SK-N-SH treated with all-trans-retinoic acid at 6 μM for 48 hours (cell line): ENCODE measurements around the gene GLRX5.

Experiments used
- ATAC-seq: fragments of 200-7000 bp; cut with Tn5 transposase; 3 replicates; pipeline ENCODE4 v1.9.1; 2020; ENCODE audit warnings: mild to moderate bottlenecking, moderate library complexity
- ARNTL ChIP-seq: fragments of 450-650 bp; formaldehyde crosslinking; IDR thresholded peaks from 2 replicates; pipeline ENCODE4 v1.5.0; 2020; ENCODE audit warnings: low read depth, mild to moderate bottlenecking, moderate library complexity, borderline replicate concordance
- BACH2 ChIP-seq: fragments of 250-450 bp; sonication (Bioruptor Pico); IDR thresholded peaks from 2 replicates; pipeline ENCODE4 v1.9.0; 2021; ENCODE audit warnings: mild to moderate bottlenecking, borderline replicate concordance
- CSDC2 ChIP-seq: fragments of 250-450 bp; sonication (Bioruptor Pico); IDR thresholded peaks from 2 replicates; pipeline ENCODE4 v1.5.0; 2020; ENCODE audit warnings: mild to moderate bottlenecking, moderate library complexity
- CSRNP3 ChIP-seq: fragments of 250-450 bp; sonication (Bioruptor Pico); IDR thresholded peaks from 2 replicates; pipeline ENCODE4 v1.5.1; 2021; ENCODE audit warnings: mild to moderate bottlenecking, moderate library complexity
- ESRRG ChIP-seq: fragments of 250-450 bp; sonication (Bioruptor Pico); IDR thresholded peaks from 2 replicates; pipeline ENCODE4 v1.6.1; 2021; ENCODE audit warnings: mild to moderate bottlenecking
- GLIS3 ChIP-seq: fragments of 250-450 bp; sonication (Bioruptor Pico); IDR thresholded peaks from 2 replicates; pipeline ENCODE4 v1.5.0; 2020; ENCODE audit warnings: mild to moderate bottlenecking, moderate library complexity
- ISL1 ChIP-seq: fragments of 250-450 bp; sonication (Bioruptor Pico); IDR thresholded peaks from 2 replicates; pipeline ENCODE4 v2.1.2; 2022; ENCODE audit warnings: mild to moderate bottlenecking, moderate library complexity
- OSR1 ChIP-seq: fragments of 250-450 bp; sonication (Bioruptor Pico); IDR thresholded peaks from 2 replicates; pipeline ENCODE4 v1.8.0; 2022; ENCODE audit warnings: moderate library complexity, mild to moderate bottlenecking, inconsistent platforms
- PPARA ChIP-seq: fragments of 250-450 bp; sonication (Bioruptor Pico); IDR thresholded peaks from 2 replicates; pipeline ENCODE4 v1.5.0; 2020; ENCODE audit warnings: mild to moderate bottlenecking, borderline replicate concordance
- RARB ChIP-seq: fragments of 250-450 bp; sonication (Bioruptor Pico); IDR thresholded peaks from 2 replicates; pipeline ENCODE4 v1.8.0; 2021; ENCODE audit warnings: mild to moderate bottlenecking, moderate library complexity
- SNAI2 ChIP-seq: fragments of 250-450 bp; sonication (Bioruptor Pico); IDR thresholded peaks from 2 replicates; pipeline ENCODE4 v1.5.0; 2020; ENCODE audit warnings: mild to moderate bottlenecking, moderate library complexity
- TCF4 ChIP-seq: fragments of 250-450 bp; sonication (Bioruptor Pico); IDR thresholded peaks from 2 replicates; pipeline ENCODE4 v1.8.0; 2021; ENCODE audit warnings: mild to moderate bottlenecking, moderate library complexity, borderline replicate concordance
- TOX ChIP-seq: fragments of 250-450 bp; sonication (Bioruptor Pico); IDR thresholded peaks from 2 replicates; pipeline ENCODE4 v1.8.0; 2021; ENCODE audit warnings: mild to moderate bottlenecking, moderate library complexity, borderline replicate concordance
- TSHZ2 ChIP-seq: fragments of 250-450 bp; sonication (Bioruptor Pico); IDR thresholded peaks from 2 replicates; pipeline ENCODE4 v1.5.0; 2020; ENCODE audit warnings: mild to moderate bottlenecking, moderate library complexity
- ZC3H10 ChIP-seq: fragments of 250-450 bp; sonication (Bioruptor Pico); IDR thresholded peaks from 2 replicates; pipeline ENCODE4 v1.5.1; 2021; ENCODE audit warnings: mild to moderate bottlenecking, moderate library complexity
- ZFP3 ChIP-seq: fragments of 250-450 bp; sonication (Bioruptor Pico); IDR thresholded peaks from 2 replicates; pipeline ENCODE4 v1.5.0; 2020; ENCODE audit warnings: mild to moderate bottlenecking, moderate library complexity
- ZNF565 ChIP-seq: fragments of 450-650 bp; formaldehyde crosslinking; conservative IDR thresholded peaks from 2 replicates; pipeline ENCODE4 v1.5.0; 2020; ENCODE audit warnings: low read depth, mild to moderate bottlenecking, moderate library complexity
- ZNF70 ChIP-seq: fragments of 450-650 bp; formaldehyde crosslinking; IDR thresholded peaks from 2 replicates; pipeline ENCODE4 v1.5.0; 2020; ENCODE audit warnings: mild to moderate bottlenecking, moderate library complexity
- ZNF8 ChIP-seq: fragments of 450-650 bp; formaldehyde crosslinking; IDR thresholded peaks from 2 replicates; pipeline ENCODE4 v1.5.0; 2020; ENCODE audit warnings: mild to moderate bottlenecking, moderate library complexity
- TF ChIP-seq, protein P1 (sequence below): fragments of 250-450 bp; sonication (Bioruptor Pico); IDR thresholded peaks from 2 replicates; pipeline ENCODE4 v1.8.0; 2020; ENCODE audit warnings: mild to moderate bottlenecking, moderate library complexity, borderline replicate concordance
- TF ChIP-seq, protein P2 (sequence below): fragments of 250-450 bp; sonication (Bioruptor Pico); IDR thresholded peaks from 2 replicates; pipeline ENCODE4 v1.5.1; 2020; ENCODE audit warnings: low read depth, mild to moderate bottlenecking, moderate library complexity
- TF ChIP-seq, protein P3 (sequence below): fragments of 250-450 bp; sonication (Bioruptor Pico); IDR thresholded peaks from 2 replicates; pipeline ENCODE4 v1.8.0; 2021; ENCODE audit warnings: low read depth, mild to moderate bottlenecking, moderate library complexity, borderline replicate concordance

GLRX5 gene

GRCh38 chr14:95527387-95528002, 7.4 kb upstream of the GLRX5 start:
- no peak for TF ChIP-seq TCF4 (CRISPR knock-in tag)
- no peak for TF ChIP-seq PPARA (CRISPR knock-in tag)
- no peak for TF ChIP-seq GLIS3
- TF ChIP-seq, protein P1, sequence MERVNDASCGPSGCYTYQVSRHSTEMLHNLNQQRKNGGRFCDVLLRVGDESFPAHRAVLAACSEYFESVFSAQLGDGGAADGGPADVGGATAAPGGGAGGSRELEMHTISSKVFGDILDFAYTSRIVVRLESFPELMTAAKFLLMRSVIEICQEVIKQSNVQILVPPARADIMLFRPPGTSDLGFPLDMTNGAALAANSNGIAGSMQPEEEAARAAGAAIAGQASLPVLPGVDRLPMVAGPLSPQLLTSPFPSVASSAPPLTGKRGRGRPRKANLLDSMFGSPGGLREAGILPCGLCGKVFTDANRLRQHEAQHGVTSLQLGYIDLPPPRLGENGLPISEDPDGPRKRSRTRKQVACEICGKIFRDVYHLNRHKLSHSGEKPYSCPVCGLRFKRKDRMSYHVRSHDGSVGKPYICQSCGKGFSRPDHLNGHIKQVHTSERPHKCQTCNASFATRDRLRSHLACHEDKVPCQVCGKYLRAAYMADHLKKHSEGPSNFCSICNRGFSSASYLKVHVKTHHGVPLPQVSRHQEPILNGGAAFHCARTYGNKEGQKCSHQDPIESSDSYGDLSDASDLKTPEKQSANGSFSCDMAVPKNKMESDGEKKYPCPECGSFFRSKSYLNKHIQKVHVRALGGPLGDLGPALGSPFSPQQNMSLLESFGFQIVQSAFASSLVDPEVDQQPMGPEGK (CRISPR knock-in tag) = no peak
- TF ChIP-seq ARNTL = no peak
- no peak for TF ChIP-seq BACH2 (CRISPR knock-in tag)
- no peak for TF ChIP-seq ZFP3
- no peak for TF ChIP-seq ESRRG
- no peak for TF ChIP-seq ZNF565 (CRISPR knock-in tag)
- no peak for TF ChIP-seq RARB (CRISPR knock-in tag)
- no peak for TF ChIP-seq OSR1 (CRISPR knock-in tag)
- TF ChIP-seq ISL1 = no peak
- TF ChIP-seq TOX = no peak
- no peak for TF ChIP-seq ZNF8 (CRISPR knock-in tag)
- TF ChIP-seq, protein P2, sequence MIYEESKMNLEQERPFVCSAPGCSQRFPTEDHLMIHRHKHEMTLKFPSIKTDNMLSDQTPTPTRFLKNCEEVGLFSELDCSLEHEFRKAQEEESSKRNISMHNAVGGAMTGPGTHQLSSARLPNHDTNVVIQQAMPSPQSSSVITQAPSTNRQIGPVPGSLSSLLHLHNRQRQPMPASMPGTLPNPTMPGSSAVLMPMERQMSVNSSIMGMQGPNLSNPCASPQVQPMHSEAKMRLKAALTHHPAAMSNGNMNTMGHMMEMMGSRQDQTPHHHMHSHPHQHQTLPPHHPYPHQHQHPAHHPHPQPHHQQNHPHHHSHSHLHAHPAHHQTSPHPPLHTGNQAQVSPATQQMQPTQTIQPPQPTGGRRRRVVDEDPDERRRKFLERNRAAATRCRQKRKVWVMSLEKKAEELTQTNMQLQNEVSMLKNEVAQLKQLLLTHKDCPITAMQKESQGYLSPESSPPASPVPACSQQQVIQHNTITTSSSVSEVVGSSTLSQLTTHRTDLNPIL = no peak
- TF ChIP-seq ZNF70 = no peak
- TF ChIP-seq CSRNP3 = no peak
- TF ChIP-seq SNAI2 (CRISPR knock-in tag) = no peak
- no peak for TF ChIP-seq CSDC2 (CRISPR knock-in tag)
- peak; percentile 83 for ATAC-seq

DNA sequence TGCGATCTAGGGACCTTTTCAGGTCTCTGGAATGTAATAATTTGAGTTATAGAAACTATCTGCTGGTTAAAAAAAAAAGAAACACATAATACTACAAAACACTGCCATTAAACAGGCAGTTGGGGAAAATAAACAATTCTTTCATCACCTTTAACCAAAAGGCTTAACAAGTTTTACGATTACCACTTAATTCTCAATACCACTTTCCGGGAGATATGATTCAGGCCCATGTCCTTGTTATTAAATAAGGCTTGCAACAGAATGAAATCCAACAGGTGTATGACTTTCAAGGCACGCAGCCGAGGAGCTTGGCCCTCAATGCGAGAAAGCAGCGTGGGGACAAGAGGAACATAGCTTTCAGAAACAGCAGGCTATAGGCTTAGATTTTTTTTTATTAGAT, 5.6 kb upstream of the GLRX5 start:
- TF ChIP-seq TCF4 (CRISPR knock-in tag) (no peak), SNAI2 (CRISPR knock-in tag) (no peak), ARNTL (no peak), OSR1 (CRISPR knock-in tag) (no peak), ZC3H10 (CRISPR knock-in tag) (no peak), TOX (no peak), BACH2 (CRISPR knock-in tag) (no peak), ISL1 (no peak), ZNF70 (no peak), ZNF8 (CRISPR knock-in tag) (no peak), PPARA (CRISPR knock-in tag) (no peak), CSRNP3 (no peak)
- TF ChIP-seq, protein P2 = no peak

DNA sequence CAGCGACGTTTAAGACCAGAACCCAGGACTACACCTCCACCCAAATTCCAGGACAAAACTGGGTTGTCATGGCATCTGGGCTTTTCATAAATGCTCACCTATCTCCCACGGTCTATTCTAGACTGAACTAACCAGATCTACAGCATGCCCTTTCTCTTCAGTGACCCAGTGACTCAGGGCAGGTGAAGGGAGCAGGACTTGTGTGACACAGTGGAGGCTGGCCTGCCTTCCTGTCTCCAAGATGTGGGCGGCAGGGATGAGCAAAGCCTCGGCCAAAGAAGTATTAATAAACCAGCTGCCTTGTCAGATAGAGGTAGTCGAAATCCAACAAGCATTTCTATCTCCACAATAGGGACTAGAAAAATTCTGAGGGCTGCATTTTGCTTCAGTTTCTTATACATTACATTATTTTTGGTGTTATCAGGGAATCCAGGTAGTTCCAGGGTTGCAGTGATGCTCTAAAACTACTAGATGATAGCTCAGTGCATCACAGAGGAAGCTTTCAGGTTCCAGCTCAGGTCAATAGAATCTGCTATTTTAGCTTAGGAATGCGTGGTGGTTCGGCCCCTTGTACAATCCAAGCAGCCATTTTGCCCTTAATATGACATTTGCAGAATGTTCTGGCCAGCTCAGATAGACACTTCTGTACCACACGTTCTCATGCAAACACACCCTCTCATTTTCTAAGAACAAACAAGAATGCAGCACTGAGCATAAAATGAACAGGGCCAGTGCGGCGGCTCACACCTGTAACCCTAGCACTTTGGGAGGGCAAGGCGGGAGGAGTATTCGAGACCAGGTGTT, 4.2 kb upstream of the GLRX5 start:
- ATAC-seq = no peak
- TF ChIP-seq, protein P3, sequence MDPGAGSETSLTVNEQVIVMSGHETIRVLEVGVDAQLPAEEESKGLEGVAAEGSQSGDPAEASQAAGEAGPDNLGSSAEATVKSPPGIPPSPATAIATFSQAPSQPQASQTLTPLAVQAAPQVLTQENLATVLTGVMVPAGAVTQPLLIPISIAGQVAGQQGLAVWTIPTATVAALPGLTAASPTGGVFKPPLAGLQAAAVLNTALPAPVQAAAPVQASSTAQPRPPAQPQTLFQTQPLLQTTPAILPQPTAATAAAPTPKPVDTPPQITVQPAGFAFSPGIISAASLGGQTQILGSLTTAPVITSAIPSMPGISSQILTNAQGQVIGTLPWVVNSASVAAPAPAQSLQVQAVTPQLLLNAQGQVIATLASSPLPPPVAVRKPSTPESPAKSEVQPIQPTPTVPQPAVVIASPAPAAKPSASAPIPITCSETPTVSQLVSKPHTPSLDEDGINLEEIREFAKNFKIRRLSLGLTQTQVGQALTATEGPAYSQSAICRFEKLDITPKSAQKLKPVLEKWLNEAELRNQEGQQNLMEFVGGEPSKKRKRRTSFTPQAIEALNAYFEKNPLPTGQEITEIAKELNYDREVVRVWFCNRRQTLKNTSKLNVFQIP (CRISPR knock-in tag) = no peak
- TF ChIP-seq CSRNP3 (no peak), ISL1 (no peak), TCF4 (CRISPR knock-in tag) (no peak), ZC3H10 (CRISPR knock-in tag) (no peak), TSHZ2 (no peak)

More for the DNA sequence above, 5.6 kb upstream of the GLRX5 start:
- ATAC-seq = no peak
